A673 (cell line): ENCODE measurements around the gene BRPF1. TPM values are rescaled to one million over a fixed set of nuclear protein-coding genes. Genes with fewer than 3 reads are reported as not detected.

Experiments
- BruUV-seq: library from RNA; stranded (reverse); fragments of 400-500 nt; replicated peaks from 2 replicates; lab custom pipeline; 2021; lab: Mats Ljungman, UMichigan
- CTCF ChIA-PET: fragments of 300-600 bp; sonication (Branson Sonifier 250); formaldehyde crosslinking; loops from one replicate; lab custom pipeline; 2022; ENCODE audit warnings: antibody characterized with exemption; lab: Charles Lee
- POLR2A ChIA-PET: fragments of 300-600 bp; sonication (Branson Sonifier 250); formaldehyde crosslinking; loops from one replicate; lab custom pipeline; 2022; ENCODE audit warnings: antibody characterized with exemption; ENCODE audit not compliant: low non-redundant PET; lab: Charles Lee
- DNase-seq: peaks from one replicate; pipeline ENCODE4 v3.0.0-alpha.2; 2015; ENCODE audit warnings: low spot score
- H3K27ac ChIP-seq: fragments of 200-600 bp; sonication (generic); 2 replicates; pipeline ENCODE4 v1.5.1; 2016; ENCODE audit warnings: mixed run types, low read depth, mild to moderate bottlenecking, mixed read lengths, antibody characterized with exemption, low read length; ENCODE audit not compliant: poor library complexity, severe bottlenecking
- H3K27me3 ChIP-seq: fragments of 200-600 bp; sonication (generic); replicated peaks from 2 replicates; pipeline ENCODE4 v1.6.1; 2017; ENCODE audit warnings: mixed run types, low read depth, mild to moderate bottlenecking, mixed read lengths, antibody characterized with exemption, low read length; ENCODE audit not compliant: insufficient read depth, poor library complexity
- H3K36me3 ChIP-seq: fragments of 200-600 bp; sonication (generic); 2 replicates; pipeline ENCODE4 v1.6.1; 2016; ENCODE audit warnings: mixed run types, mild to moderate bottlenecking, mixed read lengths, antibody characterized with exemption, low read length; ENCODE audit not compliant: insufficient read depth, poor library complexity, severe bottlenecking
- H3K4me1 ChIP-seq: fragments of 200-600 bp; sonication (generic); 2 replicates; pipeline ENCODE4 v1.6.1; 2017; ENCODE audit warnings: mixed run types, mild to moderate bottlenecking, mixed read lengths, antibody characterized with exemption, low read length; ENCODE audit not compliant: insufficient read depth, poor library complexity, severe bottlenecking
- H3K4me3 ChIP-seq: fragments of 200-600 bp; sonication (generic); 2 replicates; pipeline ENCODE4 v1.5.1; 2016; ENCODE audit warnings: low read depth, mixed run types, mild to moderate bottlenecking, mixed read lengths, low read length; ENCODE audit not compliant: poor library complexity, severe bottlenecking
- H3K9me3 ChIP-seq: fragments of 200-600 bp; sonication (generic); 2 replicates; pipeline ENCODE4 v1.6.1; 2016; ENCODE audit warnings: mixed run types, low read depth, mild to moderate bottlenecking, mixed read lengths, antibody characterized with exemption, low read length; ENCODE audit not compliant: poor library complexity, severe bottlenecking
- CTCF ChIP-seq: fragments of 300-800, 200-600 bp; sonication (generic); conservative IDR thresholded peaks from 2 replicates; pipeline ENCODE4 v1.5.1; 2017; ENCODE audit warnings: low read depth, mild to moderate bottlenecking, antibody characterized with exemption, low read length, moderate library complexity, mixed read lengths
- EZH2 ChIP-seq: fragments of 200-600 bp; sonication (generic); IDR thresholded peaks from 2 replicates; pipeline ENCODE4 v1.6.1; 2017; ENCODE audit warnings: borderline replicate concordance, low read depth, mild to moderate bottlenecking, mixed read lengths, antibody characterized with exemption, low read length; ENCODE audit not compliant: poor library complexity, severe bottlenecking
- intact Hi-C: fragments of 100-400 bp; cut with micrococcal nuclease; formaldehyde crosslinking; loops from one replicate; pipeline ENCODE4 v1.10.0; 2022; ENCODE audit not compliant: unreplicated experiment
- total RNA-seq: library from RNA; stranded (reverse); gene quantifications from 2 replicates; pipeline ENCODE4 v1.2.3, GENCODE V29; 2021

The BRPF1 gene
- total RNA-seq, 1 experiment from 2014 or later: 32.0 TPM

GRCh38 chr3:9795207-9795606 is 63.7 kb downstream of the BRPF1 start:
- POLR2A ChIA-PET: interaction anchor here (0.7 kb wide), 1 partner anchor 50 kb away, joined by 4 read pairs; no protein-coding TSS in a partner anchor
- BruUV-seq: no TSS peak

GRCh38 chr3:9797196-9797945 is 65.8 kb downstream of the BRPF1 start:
- ChIA-PET POLR2A (no interaction called here), CTCF (no interaction called here)
- H3K27me3 ChIP-seq: no peaks in the 10 kb centered on the region
- H3K4me1 ChIP-seq: peaks cover 6% of the 10 kb centered on the region
- no peak for DNase-seq
- no peak overlapping the region for H3K27ac ChIP-seq
- BruUV-seq: no TSS peak
- intact Hi-C loops: no loop called here
- no peak for TF ChIP-seq CTCF
- H3K4me3 ChIP-seq: no peak overlapping the region
- H3K36me3 ChIP-seq: peaks cover 50% of the 10 kb centered on the region
- H3K9me3 ChIP-seq: no peaks in the 10 kb centered on the region

More at GRCh38 chr3:9795207-9795606, 63.7 kb downstream of the BRPF1 start:
- no peaks in the 10 kb centered on the region for H3K9me3 ChIP-seq
- CTCF ChIA-PET: no interaction called here
- intact Hi-C loops: no loop called here
- no peak overlapping the region for H3K27ac ChIP-seq
- peaks cover 33% of the 10 kb centered on the region for H3K36me3 ChIP-seq
- no peak for DNase-seq
- no peaks in the 10 kb centered on the region for H3K27me3 ChIP-seq
- H3K4me3 ChIP-seq: no peak overlapping the region
- TF ChIP-seq EZH2 (no peak), CTCF (no peak)
- H3K4me1 ChIP-seq: peaks cover 17% of the 10 kb centered on the region

Other genes starting within 250 kb of the BRPF1 start
- gene LHFPL4, start 177.9 kb upstream of the BRPF1 start, total RNA-seq: not detected in 2 replicates
- gene MTMR14, start 82.2 kb upstream of the BRPF1 start, total RNA-seq: 31.5 and 32.0 TPM in 2 replicates
- not detected in 2 replicates for gene CPNE9, start 27.9 kb upstream of the BRPF1 start, total RNA-seq
- 48.8 and 60.2 TPM in 2 replicates for gene OGG1, start 18.2 kb downstream of the BRPF1 start, total RNA-seq
- gene CAMK1, start 38.2 kb downstream of the BRPF1 start, total RNA-seq: 26.7 and 28.0 TPM in 2 replicates
- 46.1 and 49.6 TPM in 2 replicates for gene TADA3, start 60.7 kb downstream of the BRPF1 start, total RNA-seq
- 128 and 152 TPM in 2 replicates for gene ARPC4, start 61.3 kb downstream of the BRPF1 start, total RNA-seq
- 6.7 and 9.5 TPM in 2 replicates for gene TTLL3, start 78.5 kb downstream of the BRPF1 start, total RNA-seq
- 46.9 and 67.2 TPM in 2 replicates for gene RPUSD3, start 112.3 kb downstream of the BRPF1 start, total RNA-seq
- not detected in 2 replicates for gene CIDEC, start 148.5 kb downstream of the BRPF1 start, total RNA-seq
- gene JAGN1, start 158.9 kb downstream of the BRPF1 start, total RNA-seq: 38.1 and 38.8 TPM in 2 replicates
- 2.3 and 2.6 TPM in 2 replicates for gene IL17RE, start 171.1 kb downstream of the BRPF1 start, total RNA-seq
- 9.3 and 15.2 TPM in 2 replicates for gene IL17RC, start 185.4 kb downstream of the BRPF1 start, total RNA-seq
- 13.2 and 20.3 TPM in 2 replicates for gene CRELD1, start 202.1 kb downstream of the BRPF1 start, total RNA-seq
- 1.1 and 1.8 TPM in 2 replicates for gene PRRT3, start 220.7 kb downstream of the BRPF1 start, total RNA-seq